Gastroesophageal sphincter (tissue), 4 donors: ENCODE measurements around the gene SERPINH1. TPM values are rescaled to one million over a fixed set of nuclear protein-coding genes. Genes with fewer than 3 reads are reported as not detected.

Experiments
- ATAC-seq: fragments of 150-250 bp; one replicate; pipeline ENCODE4 v1.9.1; 2016; ENCODE audit warnings: mild to moderate bottlenecking, moderate library complexity
- H3K27ac ChIP-seq, 4 donors: fragments of 200-600 bp; sonication (generic) in 3 of 4; 1 replicate in 3 of 4; 2 replicates in 1 of 4; pipeline ENCODE4 v1.5.1; 2016 to 2019
- H3K27me3 ChIP-seq: fragments of 200-600 bp; sonication (generic); one replicate; pipeline ENCODE4 v1.5.1; 2019
- H3K36me3 ChIP-seq, 2 donors: fragments of 200-600 bp; sonication (generic); one replicate each; pipeline ENCODE4 v1.5.1; 2019; ENCODE audit warnings: control low read depth in 1 of 2
- H3K4me1 ChIP-seq, 3 donors: fragments of 200-600 bp; sonication (generic); 1 replicate in 2 of 3; 2 replicates in 1 of 3; pipeline ENCODE4 v1.5.1; 2016 to 2019; ENCODE audit warnings: control low read depth in 2 of 3
- H3K4me3 ChIP-seq, 2 donors: fragments of 200-600 bp; sonication (generic); one replicate each; pipeline ENCODE4 v1.5.1; 2019; ENCODE audit warnings: mild to moderate bottlenecking in 1 of 2, moderate library complexity in 1 of 2
- H3K9me3 ChIP-seq, 3 donors: fragments of 200-600 bp; sonication (generic); one replicate each; pipeline ENCODE4 v1.5.1; 2017 to 2019; ENCODE audit warnings: control low read depth in 2 of 3
- EP300 ChIP-seq: sonication (generic); formaldehyde crosslinking; IDR thresholded peaks from one replicate; pipeline ENCODE4 v1.6.1; 2017; ENCODE audit warnings: antibody characterized with exemption, mild to moderate bottlenecking
- POLR2A ChIP-seq, 2 donors: fragments of 450-650 bp; IDR thresholded peaks; one replicate each; pipeline ENCODE4 v1.6.1; 2017; ENCODE audit warnings: antibody characterized with exemption in 2 of 2, mild to moderate bottlenecking in 2 of 2, moderate library complexity in 1 of 2
- POLR2AphosphoS5 ChIP-seq: sonication (generic); formaldehyde crosslinking; IDR thresholded peaks from one replicate; pipeline ENCODE4 v1.6.1; 2017; ENCODE audit warnings: antibody characterized with exemption
- WGBS, 2 donors: methylation state at CpG; one replicate each; pipeline ENCODE4 v1.1.5; 2018; ENCODE audit warnings: low coverage in 1 of 2; 5-methylcytosine and 5-hydroxymethylcytosine counted together
- total RNA-seq, 4 donors: library from RNA; depleted of rRNA; stranded (reverse); fragments of >200 nt; gene quantifications; one replicate each; pipeline ENCODE4 v1.1.0, GENCODE V29; 2016
- TF ChIP-seq, protein P1 (sequence below), 4 experiments: fragments of 200-600 bp in 2 of 4; fragments of 450-650 bp in 2 of 4; sonication (generic) in 1 of 4; IDR thresholded peaks; one replicate each; pipeline ENCODE4 v1.5.1; 2017 to 2019; ENCODE audit warnings: antibody characterized with exemption in 4 of 4, mild to moderate bottlenecking in 2 of 4, moderate library complexity in 2 of 4

SERPINH1 gene
- total RNA-seq, 4 donors from 2014 or later = 127 to 284 (median 175) TPM

DNA sequence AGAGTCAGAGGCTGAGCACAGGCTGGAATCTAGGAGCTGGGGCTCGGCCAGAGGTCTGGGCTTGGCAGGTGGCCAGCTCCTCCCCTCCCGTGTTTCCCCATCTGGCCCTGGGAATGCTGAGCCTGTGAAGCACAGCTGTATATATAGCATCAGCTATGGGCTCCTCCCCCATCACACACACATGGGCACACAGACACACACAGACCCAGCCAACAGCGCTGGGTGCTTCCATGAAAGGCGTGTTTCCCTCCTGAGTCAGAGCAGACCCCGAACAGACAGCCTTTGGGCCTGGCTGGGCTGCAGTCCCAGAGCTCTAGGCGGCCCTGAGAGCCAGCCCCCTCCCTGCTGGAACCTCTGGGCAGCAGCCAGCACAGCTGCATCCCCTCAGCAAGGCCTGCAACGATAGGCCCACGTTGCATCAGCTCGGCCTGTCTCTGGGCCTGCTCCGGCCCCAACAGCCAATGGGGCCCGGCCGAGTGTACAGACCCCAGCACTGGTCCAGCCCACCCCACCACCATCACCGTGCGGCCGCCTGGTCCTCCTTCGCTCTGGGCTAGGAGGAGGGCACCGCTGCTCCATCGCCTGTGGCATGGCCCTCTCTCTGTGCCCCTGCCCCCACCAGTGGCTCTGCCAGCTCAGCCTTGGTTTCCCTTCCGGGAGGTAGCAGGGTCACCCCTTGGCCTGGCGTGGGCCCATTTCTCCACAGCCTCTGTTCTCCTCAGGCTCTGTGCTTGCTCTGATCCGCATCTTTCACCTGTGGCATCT lies 7.6 kb upstream of the SERPINH1 start:
- peak overlapping the region; percentile 56 to 100 (median 98) for H3K27ac ChIP-seq
- peak; percentile 93 for ATAC-seq
- no peaks in the 10 kb centered on the region for H3K36me3 ChIP-seq
- TF ChIP-seq, protein P1, sequence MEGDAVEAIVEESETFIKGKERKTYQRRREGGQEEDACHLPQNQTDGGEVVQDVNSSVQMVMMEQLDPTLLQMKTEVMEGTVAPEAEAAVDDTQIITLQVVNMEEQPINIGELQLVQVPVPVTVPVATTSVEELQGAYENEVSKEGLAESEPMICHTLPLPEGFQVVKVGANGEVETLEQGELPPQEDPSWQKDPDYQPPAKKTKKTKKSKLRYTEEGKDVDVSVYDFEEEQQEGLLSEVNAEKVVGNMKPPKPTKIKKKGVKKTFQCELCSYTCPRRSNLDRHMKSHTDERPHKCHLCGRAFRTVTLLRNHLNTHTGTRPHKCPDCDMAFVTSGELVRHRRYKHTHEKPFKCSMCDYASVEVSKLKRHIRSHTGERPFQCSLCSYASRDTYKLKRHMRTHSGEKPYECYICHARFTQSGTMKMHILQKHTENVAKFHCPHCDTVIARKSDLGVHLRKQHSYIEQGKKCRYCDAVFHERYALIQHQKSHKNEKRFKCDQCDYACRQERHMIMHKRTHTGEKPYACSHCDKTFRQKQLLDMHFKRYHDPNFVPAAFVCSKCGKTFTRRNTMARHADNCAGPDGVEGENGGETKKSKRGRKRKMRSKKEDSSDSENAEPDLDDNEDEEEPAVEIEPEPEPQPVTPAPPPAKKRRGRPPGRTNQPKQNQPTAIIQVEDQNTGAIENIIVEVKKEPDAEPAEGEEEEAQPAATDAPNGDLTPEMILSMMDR (IDR thresholded peaks at IDR 0.05) = no peak
- TF ChIP-seq EP300 = no peak
- TF ChIP-seq POLR2A (IDR thresholded peaks at IDR 0.05) = peak in 1 of 2 donors; percentile 31
- peak; percentile 95 for TF ChIP-seq POLR2AphosphoS5
- H3K4me1 ChIP-seq = peaks cover 5 to 68% (median 42%) of the 10 kb centered on the region in 3 donors
- no peaks in the 10 kb centered on the region for H3K9me3 ChIP-seq
- no peaks in the 10 kb centered on the region for H3K27me3 ChIP-seq
- WGBS, 2 donors = 17% methylated on average over 1 to 6 of the region's 21 CpGs
- peak overlapping the region in 1 of 2 donors; percentile 37 for H3K4me3 ChIP-seq

DNA sequence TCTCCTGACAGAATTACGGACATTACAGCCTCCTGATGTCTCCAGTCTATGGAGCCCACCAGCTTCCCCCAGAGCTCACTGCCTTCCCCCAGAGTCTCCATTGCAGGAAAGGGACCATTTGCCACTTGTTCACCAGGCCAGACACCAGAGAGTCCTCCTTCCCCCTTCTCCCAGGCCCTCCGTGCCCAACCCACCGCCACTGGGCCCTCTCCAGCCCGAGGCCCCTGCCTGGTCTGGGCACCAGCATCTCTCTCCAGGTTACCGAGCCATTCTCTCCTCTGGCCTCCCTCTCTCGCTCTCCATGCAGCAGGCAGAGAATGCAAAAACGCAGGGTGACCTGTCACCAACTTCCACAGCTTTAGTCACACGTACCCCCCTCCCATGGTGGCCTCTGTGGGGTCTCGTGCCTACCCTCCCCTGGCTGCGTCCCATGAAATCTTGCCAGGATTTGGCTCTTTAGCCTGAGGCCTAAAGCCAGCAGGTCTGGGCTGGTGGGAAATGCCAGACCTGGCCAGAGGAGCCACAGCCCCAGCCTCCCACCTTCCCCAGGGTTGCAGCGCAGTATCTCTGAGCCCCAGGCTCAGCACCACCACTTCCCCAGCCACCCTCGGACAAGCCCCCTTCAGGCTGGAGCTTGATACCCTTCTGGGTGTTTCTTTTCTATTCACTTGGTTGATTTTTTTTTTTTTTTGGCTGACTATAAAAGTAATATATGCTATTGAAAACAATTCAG lies 6.8 kb upstream of the SERPINH1 start:
- H3K27ac ChIP-seq = peak overlapping the region; percentile 56 to 100 (median 98)
- no peaks in the 10 kb centered on the region for H3K27me3 ChIP-seq
- TF ChIP-seq POLR2A (IDR thresholded peaks at IDR 0.05) (no peak), EP300 (no peak), POLR2AphosphoS5 (no peak)
- TF ChIP-seq, protein P1 (IDR thresholded peaks at IDR 0.05) = no peak
- peak overlapping the region in 1 of 2 donors; percentile 37 for H3K4me3 ChIP-seq
- H3K4me1 ChIP-seq = peaks cover 6 to 76% (median 50%) of the 10 kb centered on the region in 3 donors
- no peak for ATAC-seq
- no peaks in the 10 kb centered on the region for H3K9me3 ChIP-seq
- 72 to 78% methylated on average over 5 to 7 of the region's 12 CpGs for WGBS, 2 donors
- H3K36me3 ChIP-seq = no peaks in the 10 kb centered on the region

DNA sequence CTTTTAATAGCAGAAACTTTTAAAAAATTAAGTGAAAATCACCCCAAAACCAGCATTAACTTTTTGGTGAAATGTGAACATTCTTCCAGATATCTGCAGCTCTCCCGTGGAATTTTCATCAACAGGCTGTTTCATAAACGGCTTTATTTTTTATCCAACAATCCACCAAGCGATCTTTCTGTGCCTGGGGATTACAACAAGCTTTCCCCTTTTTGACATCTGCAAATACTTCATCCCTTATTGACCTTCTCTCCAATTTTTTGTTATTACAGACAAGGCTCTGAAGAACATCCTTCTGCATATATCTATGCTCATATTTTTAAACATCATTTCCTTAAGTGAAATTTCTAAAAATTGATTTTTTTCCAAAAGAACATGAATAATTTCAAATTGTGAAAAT lies 5.8 kb upstream of the SERPINH1 start:
- no peaks in the 10 kb centered on the region for H3K27me3 ChIP-seq
- no peaks in the 10 kb centered on the region for H3K9me3 ChIP-seq
- H3K4me1 ChIP-seq = peaks cover 6 to 86% (median 53%) of the 10 kb centered on the region in 3 donors
- no peak for ATAC-seq
- WGBS, 2 donors = 76 to 100% methylated on average over 1 to 3 of the region's 3 CpGs
- no peak overlapping the region for H3K4me3 ChIP-seq
- no peaks in the 10 kb centered on the region for H3K36me3 ChIP-seq
- H3K27ac ChIP-seq = peak overlapping the region in 3 of 4 donors; percentile 98 to 100 (median 99)
- no peak for TF ChIP-seq POLR2A (IDR thresholded peaks at IDR 0.05)
- TF ChIP-seq POLR2AphosphoS5 = no peak
- TF ChIP-seq EP300 = no peak
- TF ChIP-seq, protein P1 (IDR thresholded peaks at IDR 0.05) = no peak

DNA sequence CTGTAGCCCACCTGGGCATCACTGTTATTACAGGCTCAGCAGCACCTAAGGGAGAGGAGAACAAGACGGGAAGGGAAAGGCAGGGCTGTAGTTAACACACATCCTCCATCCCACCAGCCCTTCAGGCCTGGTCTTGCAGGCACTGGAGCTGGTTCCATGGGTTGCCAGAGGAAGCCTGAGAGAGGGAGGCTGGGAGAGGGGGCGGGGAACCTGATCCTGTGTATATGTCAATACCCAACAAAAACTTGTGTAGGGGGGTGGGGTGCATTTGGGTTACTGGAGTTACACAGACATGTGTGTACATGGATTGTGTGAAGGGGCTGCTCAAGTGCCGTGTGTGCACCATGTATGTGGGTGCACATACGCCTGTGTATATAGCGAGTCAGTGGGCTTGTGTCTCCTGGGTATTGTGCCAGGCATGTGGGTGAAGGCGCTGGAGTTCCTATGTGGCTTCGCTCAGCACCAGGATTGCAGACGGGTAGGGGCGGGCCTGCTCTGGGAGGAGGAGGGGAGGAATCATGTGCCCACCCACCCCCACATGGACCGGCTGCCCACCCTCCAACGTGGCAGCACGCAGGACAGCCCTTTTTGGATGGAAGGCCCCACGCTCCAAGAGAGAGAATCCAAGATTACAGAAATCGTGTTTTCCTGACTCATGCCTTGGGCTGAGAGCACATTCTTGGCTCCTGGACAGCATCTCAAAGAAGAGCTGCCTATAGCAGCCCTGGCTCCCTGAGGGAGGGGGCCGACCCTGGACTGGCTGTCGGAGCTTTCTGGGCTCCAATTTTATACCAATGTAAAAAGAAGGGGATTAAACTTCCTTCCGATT lies 4.2 kb upstream of the SERPINH1 start:
- Histone ChIP-seq H3K9me3 (no peaks in the 10 kb centered on the region), H3K36me3 (no peaks in the 10 kb centered on the region), H3K4me1 (peaks cover 6 to 92% (median 53%) of the 10 kb centered on the region in 3 donors), H3K27me3 (no peaks in the 10 kb centered on the region), H3K27ac (peak overlapping the region; percentile 98 to 100 (median 99)), H3K4me3 (peak overlapping the region in 1 of 2 donors; percentile 20)
- ATAC-seq = peak; percentile 16
- 0 to 20% methylated on average over 1 to 5 of the region's 17 CpGs for WGBS, 2 donors
- TF ChIP-seq POLR2AphosphoS5 = peak; percentile 80
- TF ChIP-seq POLR2A (IDR thresholded peaks at IDR 0.05) = no peak
